Measurements from ENCODE around the gene GDI1. TPM values are rescaled to one million over a fixed set of nuclear protein-coding genes. Genes with fewer than 3 reads are reported as not detected.

GDI1 gene
- total and polyA plus RNA-seq, 2 experiments from 2014 or later: 48.5 to 95.9 TPM

GRCh38 chrX:154433605-154434004 lies 3.3 kb upstream of the GDI1 start:
- no peak overlapping the region for H3K4me2 ChIP-seq
- TF ChIP-seq EZH2phosphoT487 (IDR thresholded peaks at IDR 0.05; ENCODE audit: unreplicated experiment): no peak
- TF ChIP-seq JUNB (IDR thresholded peaks at IDR 0.05; ENCODE audit: unreplicated experiment): no peak
- no peak for TF ChIP-seq POLR2AphosphoS5 (IDR thresholded peaks at IDR 0.05; ENCODE audit: low read depth)
- TF ChIP-seq, protein P1, sequence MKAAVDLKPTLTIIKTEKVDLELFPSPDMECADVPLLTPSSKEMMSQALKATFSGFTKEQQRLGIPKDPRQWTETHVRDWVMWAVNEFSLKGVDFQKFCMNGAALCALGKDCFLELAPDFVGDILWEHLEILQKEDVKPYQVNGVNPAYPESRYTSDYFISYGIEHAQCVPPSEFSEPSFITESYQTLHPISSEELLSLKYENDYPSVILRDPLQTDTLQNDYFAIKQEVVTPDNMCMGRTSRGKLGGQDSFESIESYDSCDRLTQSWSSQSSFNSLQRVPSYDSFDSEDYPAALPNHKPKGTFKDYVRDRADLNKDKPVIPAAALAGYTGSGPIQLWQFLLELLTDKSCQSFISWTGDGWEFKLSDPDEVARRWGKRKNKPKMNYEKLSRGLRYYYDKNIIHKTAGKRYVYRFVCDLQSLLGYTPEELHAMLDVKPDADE (IDR thresholded peaks at IDR 0.05): no peak
- TF ChIP-seq CREB1 (CRISPR knock-in tag; IDR thresholded peaks at IDR 0.05; ENCODE audit: low read depth): no peak
- TF ChIP-seq ZNF331 (CRISPR knock-in tag; IDR thresholded peaks at IDR 0.05; ENCODE audit: low read depth): no peak
- H3K4me1 ChIP-seq (ENCODE audit: insufficient read depth): no peaks in the 10 kb centered on the region; the same call in 1 of the 2 replicates
- Mint-ChIP-seq H3K27ac (no peak overlapping the region), H3K36me3 (ENCODE audit: low read depth) (peaks cover 24% of the 10 kb centered on the region), H3K27me3 (ENCODE audit: insufficient read depth, low read depth, poor library complexity) (peaks cover 4% of the 10 kb centered on the region), H3K4me1 (peaks cover 25% of the 10 kb centered on the region), H3K9me3 (no peaks in the 10 kb centered on the region), H3K4me3 (no peak overlapping the region)
- no peak overlapping the region for H2AFZ ChIP-seq
- DNase-seq (ENCODE audit: low spot score) (no peak), ATAC-seq (no peak)
- no peak overlapping the region for H3K27ac ChIP-seq (ENCODE audit: low read depth)
- H3K79me2 ChIP-seq (replicated peaks; ENCODE audit: insufficient read depth): peaks cover 22% of the 10 kb centered on the region
- no peaks in the 10 kb centered on the region for H3K9me2 ChIP-seq (ENCODE audit: insufficient read depth)
- H3K4me3 ChIP-seq: no peak overlapping the region
- no peaks in the 10 kb centered on the region for H3K36me3 ChIP-seq (ENCODE audit: insufficient read depth)
- H3F3A ChIP-seq (replicated peaks; ENCODE audit: low read depth): no peaks in the 10 kb centered on the region
- H4K20me1 ChIP-seq (replicated peaks; ENCODE audit: insufficient read depth): no peaks in the 10 kb centered on the region
- H3K27me3 ChIP-seq (ENCODE audit: insufficient read depth): no peaks in the 10 kb centered on the region

DNA sequence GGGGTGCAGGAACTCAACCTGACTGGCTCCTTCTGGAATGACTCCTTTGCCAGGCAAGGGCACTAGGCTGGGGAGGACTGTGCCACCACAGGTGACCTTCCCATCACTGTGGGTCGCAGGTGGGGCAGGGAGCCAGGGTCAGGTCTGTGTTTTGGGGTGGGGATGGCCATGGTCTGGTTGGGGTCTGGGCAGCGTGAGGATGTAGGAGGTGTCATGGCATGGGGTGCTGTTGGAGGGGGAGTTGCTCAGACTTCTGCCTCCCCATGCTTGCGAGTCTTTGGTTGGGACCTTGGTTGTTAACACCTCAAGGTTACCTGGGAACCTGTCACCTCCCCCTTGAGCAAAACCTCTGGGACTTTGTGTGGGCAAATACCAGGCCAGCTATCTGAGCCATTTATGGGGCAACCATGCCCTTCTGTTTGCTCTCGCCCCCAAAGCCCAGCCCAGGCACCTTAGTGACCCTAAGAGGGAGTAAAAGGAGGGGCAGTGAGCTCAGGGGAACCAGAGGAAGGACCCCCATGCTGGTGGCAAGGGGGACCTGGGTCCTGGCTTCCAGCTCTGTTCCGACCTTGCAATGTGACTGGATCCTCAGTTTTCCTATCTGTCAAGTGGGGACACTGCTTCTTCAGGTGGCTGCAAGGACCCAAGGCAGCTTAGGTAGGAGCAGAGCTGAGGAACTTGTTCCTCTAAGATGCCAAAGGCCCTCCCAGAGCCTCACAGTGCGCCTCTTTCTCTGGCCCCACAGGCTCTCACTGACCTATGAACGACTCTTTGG lies 2.4 kb upstream of the GDI1 start:
- ATAC-seq (no peak), DNase-seq (ENCODE audit: low spot score) (no peak)
- Histone ChIP-seq H3K4me2 (no peak overlapping the region), H4K20me1 (replicated peaks; ENCODE audit: insufficient read depth) (no peaks in the 10 kb centered on the region), H3K27me3 (ENCODE audit: insufficient read depth) (no peaks in the 10 kb centered on the region), H3K9me2 (ENCODE audit: insufficient read depth) (no peaks in the 10 kb centered on the region), H3K4me3 (no peak overlapping the region), H3F3A (replicated peaks; ENCODE audit: low read depth) (no peaks in the 10 kb centered on the region), H3K4me1 (ENCODE audit: insufficient read depth) (no peaks in the 10 kb centered on the region; the same call in 1 of the 2 replicates), H3K36me3 (ENCODE audit: insufficient read depth) (no peaks in the 10 kb centered on the region), H2AFZ (no peak overlapping the region), H3K79me2 (replicated peaks; ENCODE audit: insufficient read depth) (peaks cover 17% of the 10 kb centered on the region), H3K27ac (ENCODE audit: low read depth) (no peak overlapping the region)
- H3K9me3 Mint-ChIP-seq: no peaks in the 10 kb centered on the region
- peaks cover 4% of the 10 kb centered on the region for H3K27me3 Mint-ChIP-seq (ENCODE audit: insufficient read depth, low read depth, poor library complexity)
- H3K4me1 Mint-ChIP-seq: peaks cover 23% of the 10 kb centered on the region
- no peak overlapping the region for H3K27ac Mint-ChIP-seq
- H3K36me3 Mint-ChIP-seq (ENCODE audit: low read depth): peaks cover 27% of the 10 kb centered on the region
- no peak overlapping the region for H3K4me3 Mint-ChIP-seq
- TF ChIP-seq STAT1 (IDR thresholded peaks at IDR 0.05; ENCODE audit: unreplicated experiment) (no peak), CREB1 (CRISPR knock-in tag; IDR thresholded peaks at IDR 0.05; ENCODE audit: low read depth) (no peak), ZNF462 (CRISPR knock-in tag; IDR thresholded peaks at IDR 0.05) (no peak), ZNF331 (CRISPR knock-in tag; IDR thresholded peaks at IDR 0.05; ENCODE audit: low read depth) (no peak), NANOG (IDR thresholded peaks at IDR 0.05; ENCODE audit: borderline replicate concordance) (no peak)
- TF ChIP-seq, protein P1 (IDR thresholded peaks at IDR 0.05): no peak
